ENCODE measurements around the gene EIF3K. TPM values are rescaled to one million over a fixed set of nuclear protein-coding genes. Genes with fewer than 3 reads are reported as not detected.

The EIF3K gene
- total and polyA plus RNA-seq, 10 of the 15 experiments (the other 5 are each of a cell fraction or from before 2014, with no cell fraction given) = 330 to 927 (median 436) TPM

DNA sequence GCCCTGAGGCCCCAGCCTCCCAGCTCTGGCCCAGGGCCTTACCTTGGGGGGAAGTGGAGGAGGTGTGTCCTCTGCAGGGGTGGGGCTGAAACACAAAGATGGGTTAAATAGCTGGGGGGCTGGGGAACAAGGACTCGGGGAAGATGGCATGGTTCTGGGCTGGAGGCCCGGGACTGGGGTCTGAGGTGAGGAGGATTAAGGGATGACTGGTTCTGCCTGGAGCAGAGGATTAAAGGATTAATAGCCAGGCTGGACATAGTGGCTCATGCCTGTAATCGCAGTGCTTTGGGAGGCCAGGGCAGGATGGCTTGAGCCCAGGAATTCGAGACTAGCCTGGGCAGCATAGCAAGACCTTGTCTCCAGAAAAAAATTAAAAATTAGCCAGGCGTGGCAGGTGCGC, 12.9 kb upstream of the EIF3K start:
- in situ Hi-C loops (cut with MboI) (no loop called here), intact Hi-C loops (cut with micrococcal nuclease; ENCODE audit: unreplicated experiment) (no loop called here)
- Histone ChIP-seq H4K20me1 (ENCODE audit: control insufficient read depth, insufficient read depth) (no peaks in the 10 kb centered on the region; the same call in 1 of the 2 replicates), H3K9ac (ENCODE audit: control insufficient read depth, insufficient read depth, low read length) (no peak overlapping the region), H3K36me3 (ENCODE audit: control insufficient read depth in 2 of 2, insufficient read depth in 2 of 2, low read length in 1 of 2) (peaks cover 17% of the 10 kb centered on the region in 2 experiments; a peak in 3 of 4 replicates), H3K4me1 (ENCODE audit: control insufficient read depth, insufficient read depth, low read length) (no peaks in the 10 kb centered on the region), H3K9me3 (replicated peaks; ENCODE audit: control insufficient read depth, insufficient read depth, low read length) (no peaks in the 10 kb centered on the region), H3K27ac (ENCODE audit: control insufficient read depth, insufficient read depth) (no peak overlapping the region), H3K79me2 (ENCODE audit: control insufficient read depth, insufficient read depth, low read length) (no peaks in the 10 kb centered on the region), H3K4me3 (no peak overlapping the region), H3K4me2 (ENCODE audit: control insufficient read depth, insufficient read depth) (no peak overlapping the region), H3K27me3 (replicated peaks in 1 of 2; ENCODE audit: control insufficient read depth in 2 of 2, insufficient read depth in 2 of 2, low read length in 1 of 2) (no peaks in the 10 kb centered on the region), H2AFZ (ENCODE audit: control insufficient read depth, low read depth, low read length) (no peak overlapping the region)
- BruUV-seq (replicated peaks) = no TSS peak
- ChIA-PET POLR2A (interaction anchor here (2.1 kb wide), 1 partner anchor 12 kb away, joined by 15 read pairs; the partner anchor contains the start of genes EIF3K and MAP4K1), SMC1A (ENCODE audit: uncharacterized antibody, unreplicated experiment) (no interaction called here), CTCF (interaction anchor here (1.8 kb wide), 1 partner anchor 11 kb away, joined by 5 read pairs; the partner anchor contains the start of gene MAP4K1), RAD21 (ENCODE audit: unreplicated experiment) (no interaction called here)
- DNase-seq (ENCODE audit: low read depth, low spot score) (no peak), FAIRE-seq (no peak), ATAC-seq (no peak)
- WGBS (ENCODE audit: insufficient coverage, insufficient replicate concordance, low lambda C conversion rate, missing lambda C conversion rate) = 95% methylated on average over 6 of the region's 6 CpGs
- TF ChIP-seq TCF7 (IDR thresholded peaks at IDR 0.05; ENCODE audit: borderline replicate concordance) (no peak), ZNF217 (IDR thresholded peaks at IDR 0.05) (no peak), PAX8 (IDR thresholded peaks at IDR 0.05) (no peak)

DNA sequence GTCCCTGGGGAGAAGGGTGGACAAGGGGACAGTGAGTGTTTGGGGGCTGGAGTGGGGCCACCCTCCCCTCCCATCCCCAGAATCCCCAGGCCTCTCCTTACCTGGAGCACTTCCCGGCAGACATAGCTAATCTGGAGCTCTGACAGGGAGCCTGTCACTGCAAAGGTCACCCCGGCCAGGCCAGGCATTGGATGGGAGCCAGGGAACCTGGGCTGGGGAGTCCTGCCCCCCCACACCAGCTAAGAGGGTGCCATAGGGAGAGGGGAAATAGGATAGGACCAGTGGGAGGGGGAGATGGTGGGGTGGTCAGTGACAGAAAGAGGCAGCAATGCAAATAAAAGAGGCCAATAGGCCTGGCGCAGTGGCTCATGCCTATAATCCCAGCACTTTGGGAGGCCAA, 4.7 kb upstream of the EIF3K start:
- Histone ChIP-seq H2AFZ (ENCODE audit: control insufficient read depth, low read depth, low read length) (no peak overlapping the region), H4K20me1 (ENCODE audit: control insufficient read depth, insufficient read depth) (no peaks in the 10 kb centered on the region), H3K27ac (ENCODE audit: control insufficient read depth, insufficient read depth) (no peak overlapping the region), H3K9me3 (replicated peaks; ENCODE audit: control insufficient read depth, insufficient read depth, low read length) (no peaks in the 10 kb centered on the region), H3K9ac (ENCODE audit: control insufficient read depth, insufficient read depth, low read length) (peak overlapping the region; percentile 52; the same call in 1 of the 2 replicates), H3K79me2 (ENCODE audit: control insufficient read depth, insufficient read depth, low read length) (peaks cover 39% of the 10 kb centered on the region), H3K4me2 (ENCODE audit: control insufficient read depth, insufficient read depth) (peak overlapping the region; percentile 57), H3K4me1 (ENCODE audit: control insufficient read depth, insufficient read depth, low read length) (peaks cover 4% of the 10 kb centered on the region), H3K4me3 (no peak overlapping the region), H3K36me3 (ENCODE audit: control insufficient read depth in 2 of 2, insufficient read depth in 2 of 2, low read length in 1 of 2) (peaks cover 16 to 18% of the 10 kb centered on the region in 2 experiments; a peak in 3 of 4 replicates), H3K27me3 (replicated peaks in 1 of 2; ENCODE audit: control insufficient read depth in 2 of 2, insufficient read depth in 2 of 2, low read length in 1 of 2) (no peaks in the 10 kb centered on the region)
- POLR2A ChIA-PET = interaction anchor here (0.5 to 6.2 kb wide), 6 partner anchors 58 to 317 kb away, joined by 3 to 135 read pairs (median 4); no protein-coding TSS in a partner anchor
- RAD21 ChIA-PET (ENCODE audit: unreplicated experiment) = interaction anchor here (5.6 kb wide), 1 partner anchor 59 kb away, joined by 135 read pairs; no protein-coding TSS in a partner anchor
- in situ Hi-C loops (cut with MboI) = no loop called here
- SMC1A ChIA-PET (ENCODE audit: uncharacterized antibody, unreplicated experiment) = interaction anchor here (7.0 kb wide), 1 partner anchor 55 kb away, joined by 85 read pairs; no protein-coding TSS in a partner anchor
- CTCF ChIA-PET = interaction anchor here (0.7 to 6.3 kb wide), 2 partner anchors 20 to 56 kb away, joined by 7 to 60 read pairs; no protein-coding TSS in a partner anchor
- DNase-seq (ENCODE audit: low read depth, low spot score) (no peak), ATAC-seq (no peak), FAIRE-seq (no peak)
- 100% methylated on average over 3 of the region's 3 CpGs for WGBS (ENCODE audit: insufficient coverage, insufficient replicate concordance, low lambda C conversion rate, missing lambda C conversion rate)
- intact Hi-C loops (cut with micrococcal nuclease; ENCODE audit: unreplicated experiment) = no loop called here
- BruUV-seq (replicated peaks) = no TSS peak
- TF ChIP-seq TARDBP (IDR thresholded peaks at IDR 0.05; ENCODE audit: borderline replicate concordance) = no peak
- no peak for TF ChIP-seq TCF12 (IDR thresholded peaks at IDR 0.05; ENCODE audit: low read depth, low read length)
- TF ChIP-seq, protein P1, sequence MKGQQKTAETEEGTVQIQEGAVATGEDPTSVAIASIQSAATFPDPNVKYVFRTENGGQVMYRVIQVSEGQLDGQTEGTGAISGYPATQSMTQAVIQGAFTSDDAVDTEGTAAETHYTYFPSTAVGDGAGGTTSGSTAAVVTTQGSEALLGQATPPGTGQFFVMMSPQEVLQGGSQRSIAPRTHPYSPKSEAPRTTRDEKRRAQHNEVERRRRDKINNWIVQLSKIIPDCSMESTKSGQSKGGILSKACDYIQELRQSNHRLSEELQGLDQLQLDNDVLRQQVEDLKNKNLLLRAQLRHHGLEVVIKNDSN (IDR thresholded peaks at IDR 0.05; ENCODE audit: borderline replicate concordance, extremely low read length, insufficient read depth, low read depth, low read length) = no peak
- no peak for TF ChIP-seq NR2C2 (IDR thresholded peaks at IDR 0.05; ENCODE audit: borderline replicate concordance, control insufficient read depth, insufficient read length, low read depth)
- no peak for TF ChIP-seq CHD2 (IDR thresholded peaks at IDR 0.05; ENCODE audit: borderline replicate concordance, low read depth, low read length)
- no peak for TF ChIP-seq NFXL1 (IDR thresholded peaks at IDR 0.05; ENCODE audit: borderline replicate concordance)
- TF ChIP-seq CBX5 (IDR thresholded peaks at IDR 0.05; ENCODE audit: low read depth) = no peak
- no peak for TF ChIP-seq ZNF207 (IDR thresholded peaks at IDR 0.05; ENCODE audit: borderline replicate concordance)
- no peak for TF ChIP-seq JUNB (IDR thresholded peaks at IDR 0.05)
- no peak for TF ChIP-seq WRNIP1 (IDR thresholded peaks at IDR 0.05; ENCODE audit: borderline replicate concordance, low read depth, low read length)
- no peak for TF ChIP-seq IRF4 (IDR thresholded peaks at IDR 0.05; ENCODE audit: low read depth, low read length)
- no peak for TF ChIP-seq ZNF622 (IDR thresholded peaks at IDR 0.05)
- TF ChIP-seq BRCA1 (IDR thresholded peaks at IDR 0.05; ENCODE audit: low read depth, low read length) = no peak
- TF ChIP-seq SMAD1 (IDR thresholded peaks at IDR 0.05; ENCODE audit: low read depth, partially characterized antibody) = no peak
- no peak for TF ChIP-seq RBBP5 (conservative IDR thresholded peaks at IDR 0.05)

All from GM12878 (cell line).